ENCODE measurements around the gene BICDL2.

DNA sequence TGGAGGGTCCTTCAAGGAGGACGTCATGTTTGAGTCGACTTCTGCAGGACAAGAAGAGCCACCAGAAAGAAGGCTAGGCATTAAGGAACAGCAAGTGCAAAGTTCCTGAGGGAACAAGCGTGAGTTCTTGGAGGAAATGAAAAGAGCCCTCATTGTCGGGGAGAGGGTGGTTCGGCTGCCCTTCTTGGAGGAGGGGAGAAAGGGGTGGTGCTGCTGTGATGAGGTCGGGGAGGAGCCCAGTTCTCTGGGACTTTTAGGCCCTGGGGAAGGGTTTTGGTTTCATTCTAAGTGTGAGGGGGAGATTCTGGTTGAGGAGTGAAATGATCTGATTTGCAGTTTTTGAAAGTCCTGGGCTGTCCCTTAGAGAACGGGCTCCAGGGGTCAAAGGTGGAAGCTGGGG is 4.1 kb downstream of the BICDL2 start:
- TF ChIP-seq, protein P1, sequence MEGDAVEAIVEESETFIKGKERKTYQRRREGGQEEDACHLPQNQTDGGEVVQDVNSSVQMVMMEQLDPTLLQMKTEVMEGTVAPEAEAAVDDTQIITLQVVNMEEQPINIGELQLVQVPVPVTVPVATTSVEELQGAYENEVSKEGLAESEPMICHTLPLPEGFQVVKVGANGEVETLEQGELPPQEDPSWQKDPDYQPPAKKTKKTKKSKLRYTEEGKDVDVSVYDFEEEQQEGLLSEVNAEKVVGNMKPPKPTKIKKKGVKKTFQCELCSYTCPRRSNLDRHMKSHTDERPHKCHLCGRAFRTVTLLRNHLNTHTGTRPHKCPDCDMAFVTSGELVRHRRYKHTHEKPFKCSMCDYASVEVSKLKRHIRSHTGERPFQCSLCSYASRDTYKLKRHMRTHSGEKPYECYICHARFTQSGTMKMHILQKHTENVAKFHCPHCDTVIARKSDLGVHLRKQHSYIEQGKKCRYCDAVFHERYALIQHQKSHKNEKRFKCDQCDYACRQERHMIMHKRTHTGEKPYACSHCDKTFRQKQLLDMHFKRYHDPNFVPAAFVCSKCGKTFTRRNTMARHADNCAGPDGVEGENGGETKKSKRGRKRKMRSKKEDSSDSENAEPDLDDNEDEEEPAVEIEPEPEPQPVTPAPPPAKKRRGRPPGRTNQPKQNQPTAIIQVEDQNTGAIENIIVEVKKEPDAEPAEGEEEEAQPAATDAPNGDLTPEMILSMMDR (IDR thresholded peaks at IDR 0.05) = no peak
- TF ChIP-seq POLR2A (IDR thresholded peaks at IDR 0.05; ENCODE audit: low read depth) = no peak

Data from esophagus muscularis mucosa (tissue), 3 donors.